HepG2 (cell line): ENCODE results near the gene ATG16L1.

Source experiments
- JUND ChIP-seq: sonication (generic); formaldehyde crosslinking; IDR thresholded peaks from 2 replicates; pipeline ENCODE4 v1.8.0; 2022; ENCODE audit warnings: mild to moderate bottlenecking, missing genetic modification reagents
- MEIS1 ChIP-seq: sonication (generic); formaldehyde crosslinking; IDR thresholded peaks from 2 replicates; pipeline ENCODE4 v1.9.0; 2021; ENCODE audit warnings: mild to moderate bottlenecking, missing genetic modification reagents, moderate library complexity, borderline replicate concordance
- ZBTB46 ChIP-seq: sonication (generic); formaldehyde crosslinking; IDR thresholded peaks from 2 replicates; pipeline ENCODE4 v1.4.0; 2020; ENCODE audit warnings: mild to moderate bottlenecking, missing genetic modification reagents, borderline replicate concordance

GRCh38 chr2:233261819-233262555 lies 10.5 kb downstream of the ATG16L1 start:
- no peak for TF ChIP-seq MEIS1 (CRISPR knock-in tag)
- TF ChIP-seq ZBTB46 (CRISPR knock-in tag): no peak
- TF ChIP-seq JUND (CRISPR knock-in tag): no peak
